SK-N-SH treated with all-trans-retinoic acid at 6 μM for 48 hours (cell line): ENCODE data around the gene ACTN4.

Source experiments
- ATAC-seq: fragments of 200-7000 bp; cut with Tn5 transposase; 3 replicates; pipeline ENCODE4 v1.9.1; 2020; ENCODE audit warnings: mild to moderate bottlenecking, moderate library complexity
- ARNTL ChIP-seq: fragments of 450-650 bp; formaldehyde crosslinking; IDR thresholded peaks from 2 replicates; pipeline ENCODE4 v1.5.0; 2020; ENCODE audit warnings: low read depth, mild to moderate bottlenecking, moderate library complexity, borderline replicate concordance
- CREB5 ChIP-seq: fragments of 250-450 bp; sonication (Bioruptor Pico); IDR thresholded peaks from 2 replicates; pipeline ENCODE4 v1.5.1; 2020; ENCODE audit warnings: low read depth, mild to moderate bottlenecking, moderate library complexity
- CSDC2 ChIP-seq: fragments of 250-450 bp; sonication (Bioruptor Pico); IDR thresholded peaks from 2 replicates; pipeline ENCODE4 v1.5.0; 2020; ENCODE audit warnings: mild to moderate bottlenecking, moderate library complexity
- CSRNP3 ChIP-seq: fragments of 250-450 bp; sonication (Bioruptor Pico); IDR thresholded peaks from 2 replicates; pipeline ENCODE4 v1.5.1; 2021; ENCODE audit warnings: mild to moderate bottlenecking, moderate library complexity
- ESRRG ChIP-seq: fragments of 250-450 bp; sonication (Bioruptor Pico); IDR thresholded peaks from 2 replicates; pipeline ENCODE4 v1.6.1; 2021; ENCODE audit warnings: mild to moderate bottlenecking
- GLIS3 ChIP-seq: fragments of 250-450 bp; sonication (Bioruptor Pico); IDR thresholded peaks from 2 replicates; pipeline ENCODE4 v1.5.0; 2020; ENCODE audit warnings: mild to moderate bottlenecking, moderate library complexity
- ISL1 ChIP-seq: fragments of 250-450 bp; sonication (Bioruptor Pico); IDR thresholded peaks from 2 replicates; pipeline ENCODE4 v2.1.2; 2022; ENCODE audit warnings: mild to moderate bottlenecking, moderate library complexity
- OSR1 ChIP-seq: fragments of 250-450 bp; sonication (Bioruptor Pico); IDR thresholded peaks from 2 replicates; pipeline ENCODE4 v1.8.0; 2022; ENCODE audit warnings: moderate library complexity, mild to moderate bottlenecking, inconsistent platforms
- PATZ1 ChIP-seq: fragments of 250-450 bp; sonication (Bioruptor Pico); IDR thresholded peaks from 2 replicates; pipeline ENCODE4 v1.8.0; 2020; ENCODE audit warnings: mild to moderate bottlenecking, moderate library complexity, borderline replicate concordance
- PPARA ChIP-seq: fragments of 250-450 bp; sonication (Bioruptor Pico); IDR thresholded peaks from 2 replicates; pipeline ENCODE4 v1.5.0; 2020; ENCODE audit warnings: mild to moderate bottlenecking, borderline replicate concordance
- RARB ChIP-seq: fragments of 250-450 bp; sonication (Bioruptor Pico); IDR thresholded peaks from 2 replicates; pipeline ENCODE4 v1.8.0; 2021; ENCODE audit warnings: mild to moderate bottlenecking, moderate library complexity
- SNAI2 ChIP-seq: fragments of 250-450 bp; sonication (Bioruptor Pico); IDR thresholded peaks from 2 replicates; pipeline ENCODE4 v1.5.0; 2020; ENCODE audit warnings: mild to moderate bottlenecking, moderate library complexity
- TCF4 ChIP-seq: fragments of 250-450 bp; sonication (Bioruptor Pico); IDR thresholded peaks from 2 replicates; pipeline ENCODE4 v1.8.0; 2021; ENCODE audit warnings: mild to moderate bottlenecking, moderate library complexity, borderline replicate concordance
- TOX ChIP-seq: fragments of 250-450 bp; sonication (Bioruptor Pico); IDR thresholded peaks from 2 replicates; pipeline ENCODE4 v1.8.0; 2021; ENCODE audit warnings: mild to moderate bottlenecking, moderate library complexity, borderline replicate concordance
- TSHZ2 ChIP-seq: fragments of 250-450 bp; sonication (Bioruptor Pico); IDR thresholded peaks from 2 replicates; pipeline ENCODE4 v1.5.0; 2020; ENCODE audit warnings: mild to moderate bottlenecking, moderate library complexity
- ZC3H10 ChIP-seq: fragments of 250-450 bp; sonication (Bioruptor Pico); IDR thresholded peaks from 2 replicates; pipeline ENCODE4 v1.5.1; 2021; ENCODE audit warnings: mild to moderate bottlenecking, moderate library complexity
- ZFP3 ChIP-seq: fragments of 250-450 bp; sonication (Bioruptor Pico); IDR thresholded peaks from 2 replicates; pipeline ENCODE4 v1.5.0; 2020; ENCODE audit warnings: mild to moderate bottlenecking, moderate library complexity
- ZFP30 ChIP-seq: fragments of 450-650 bp; formaldehyde crosslinking; IDR thresholded peaks from 2 replicates; pipeline ENCODE4 v1.5.0; 2022; ENCODE audit warnings: mild to moderate bottlenecking, moderate library complexity
- ZNF565 ChIP-seq: fragments of 450-650 bp; formaldehyde crosslinking; conservative IDR thresholded peaks from 2 replicates; pipeline ENCODE4 v1.5.0; 2020; ENCODE audit warnings: low read depth, mild to moderate bottlenecking, moderate library complexity
- ZNF70 ChIP-seq: fragments of 450-650 bp; formaldehyde crosslinking; IDR thresholded peaks from 2 replicates; pipeline ENCODE4 v1.5.0; 2020; ENCODE audit warnings: mild to moderate bottlenecking, moderate library complexity
- ZNF8 ChIP-seq: fragments of 450-650 bp; formaldehyde crosslinking; IDR thresholded peaks from 2 replicates; pipeline ENCODE4 v1.5.0; 2020; ENCODE audit warnings: mild to moderate bottlenecking, moderate library complexity
- TF ChIP-seq, protein P1 (sequence below): fragments of 250-450 bp; sonication (Bioruptor Pico); IDR thresholded peaks from 2 replicates; pipeline ENCODE4 v1.8.0; 2021; ENCODE audit warnings: low read depth, mild to moderate bottlenecking, moderate library complexity, borderline replicate concordance

ACTN4 gene

DNA sequence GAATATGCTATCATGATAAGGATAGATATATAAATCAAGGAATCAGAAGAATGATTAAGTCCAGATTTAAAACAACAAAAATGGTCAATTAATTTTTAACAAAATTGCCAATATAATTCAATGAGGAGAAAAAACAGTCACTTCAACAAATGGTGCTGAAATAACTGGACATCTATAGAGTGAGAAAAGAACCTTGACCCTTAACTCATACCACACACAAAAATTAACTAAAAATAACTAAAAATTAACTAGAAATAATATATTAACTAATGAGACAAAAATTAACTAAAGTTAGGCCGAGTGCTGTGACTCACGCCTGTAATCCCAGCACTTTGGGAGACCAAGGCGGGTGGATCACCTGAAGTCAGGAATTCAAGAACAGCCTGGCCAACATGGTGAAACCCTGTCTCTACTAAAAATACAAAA, 116.4 kb downstream of the ACTN4 start:
- no peak for ATAC-seq
- TF ChIP-seq CSRNP3 (CRISPR knock-in tag): no peak
- TF ChIP-seq RARB (CRISPR knock-in tag): no peak
- no peak for TF ChIP-seq PPARA (CRISPR knock-in tag)
- no peak for TF ChIP-seq TOX (CRISPR knock-in tag)
- no peak for TF ChIP-seq GLIS3 (CRISPR knock-in tag)
- TF ChIP-seq TSHZ2 (CRISPR knock-in tag): no peak
- no peak for TF ChIP-seq ZNF70 (CRISPR knock-in tag)
- TF ChIP-seq, protein P1, sequence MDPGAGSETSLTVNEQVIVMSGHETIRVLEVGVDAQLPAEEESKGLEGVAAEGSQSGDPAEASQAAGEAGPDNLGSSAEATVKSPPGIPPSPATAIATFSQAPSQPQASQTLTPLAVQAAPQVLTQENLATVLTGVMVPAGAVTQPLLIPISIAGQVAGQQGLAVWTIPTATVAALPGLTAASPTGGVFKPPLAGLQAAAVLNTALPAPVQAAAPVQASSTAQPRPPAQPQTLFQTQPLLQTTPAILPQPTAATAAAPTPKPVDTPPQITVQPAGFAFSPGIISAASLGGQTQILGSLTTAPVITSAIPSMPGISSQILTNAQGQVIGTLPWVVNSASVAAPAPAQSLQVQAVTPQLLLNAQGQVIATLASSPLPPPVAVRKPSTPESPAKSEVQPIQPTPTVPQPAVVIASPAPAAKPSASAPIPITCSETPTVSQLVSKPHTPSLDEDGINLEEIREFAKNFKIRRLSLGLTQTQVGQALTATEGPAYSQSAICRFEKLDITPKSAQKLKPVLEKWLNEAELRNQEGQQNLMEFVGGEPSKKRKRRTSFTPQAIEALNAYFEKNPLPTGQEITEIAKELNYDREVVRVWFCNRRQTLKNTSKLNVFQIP (CRISPR knock-in tag): no peak
- no peak for TF ChIP-seq ISL1 (CRISPR knock-in tag)
- no peak for TF ChIP-seq ARNTL (CRISPR knock-in tag)
- no peak for TF ChIP-seq ZC3H10 (CRISPR knock-in tag)
- TF ChIP-seq PATZ1 (CRISPR knock-in tag): no peak
- no peak for TF ChIP-seq ESRRG (CRISPR knock-in tag)
- TF ChIP-seq ZNF8 (CRISPR knock-in tag): no peak
- no peak for TF ChIP-seq ZFP30 (CRISPR knock-in tag)
- no peak for TF ChIP-seq SNAI2 (CRISPR knock-in tag)
- TF ChIP-seq OSR1: no peak
- TF ChIP-seq, all 23 proteins: peak for 0

GRCh38 chr19:38765214-38765613, 117.8 kb downstream of the ACTN4 start:
- ATAC-seq: no peak
- TF ChIP-seq ISL1 (CRISPR knock-in tag): no peak
- TF ChIP-seq CSDC2 (CRISPR knock-in tag): no peak
- no peak for TF ChIP-seq ZNF8 (CRISPR knock-in tag)
- no peak for TF ChIP-seq ARNTL (CRISPR knock-in tag)
- no peak for TF ChIP-seq TCF4 (CRISPR knock-in tag)
- no peak for TF ChIP-seq CREB5 (CRISPR knock-in tag)
- no peak for TF ChIP-seq OSR1
- TF ChIP-seq RARB (CRISPR knock-in tag): no peak
- no peak for TF ChIP-seq TOX (CRISPR knock-in tag)
- no peak for TF ChIP-seq ZNF565
- TF ChIP-seq PATZ1 (CRISPR knock-in tag): no peak
- no peak for TF ChIP-seq ZNF70 (CRISPR knock-in tag)
- no peak for TF ChIP-seq PPARA (CRISPR knock-in tag)
- TF ChIP-seq TSHZ2 (CRISPR knock-in tag): no peak
- TF ChIP-seq ESRRG (CRISPR knock-in tag): no peak
- TF ChIP-seq CSRNP3 (CRISPR knock-in tag): no peak
- TF ChIP-seq SNAI2 (CRISPR knock-in tag): no peak
- no peak for TF ChIP-seq ZFP3 (CRISPR knock-in tag)
